IMR-90 (cell line): Measurements from ENCODE around the gene PROK2.

Source experiments
- MAFK ChIP-seq: IDR thresholded peaks from 2 replicates; pipeline ENCODE4 v1.6.1; 2012; ENCODE audit warnings: low read depth, low read length, improper control_type of control experiment
- NFE2L2 ChIP-seq: fragments of 150-350 bp; IDR thresholded peaks from 2 replicates; pipeline ENCODE4 v1.6.1; 2016; ENCODE audit warnings: low read depth, mild to moderate bottlenecking, low read length
- POLR2A ChIP-seq: IDR thresholded peaks from 2 replicates; pipeline ENCODE4 v1.6.1; 2012; ENCODE audit warnings: mild to moderate bottlenecking, low read depth, low read length
- RFX5 ChIP-seq: IDR thresholded peaks from 2 replicates; pipeline ENCODE4 v1.8.0; 2012; ENCODE audit warnings: low read depth, mild to moderate bottlenecking, low read length, moderate library complexity
- TF ChIP-seq, protein P1 (sequence below): conservative IDR thresholded peaks from 2 replicates; pipeline ENCODE4 v1.5.1; 2012; ENCODE audit warnings: mild to moderate bottlenecking, low read depth, low read length, improper control_type of control experiment

DNA sequence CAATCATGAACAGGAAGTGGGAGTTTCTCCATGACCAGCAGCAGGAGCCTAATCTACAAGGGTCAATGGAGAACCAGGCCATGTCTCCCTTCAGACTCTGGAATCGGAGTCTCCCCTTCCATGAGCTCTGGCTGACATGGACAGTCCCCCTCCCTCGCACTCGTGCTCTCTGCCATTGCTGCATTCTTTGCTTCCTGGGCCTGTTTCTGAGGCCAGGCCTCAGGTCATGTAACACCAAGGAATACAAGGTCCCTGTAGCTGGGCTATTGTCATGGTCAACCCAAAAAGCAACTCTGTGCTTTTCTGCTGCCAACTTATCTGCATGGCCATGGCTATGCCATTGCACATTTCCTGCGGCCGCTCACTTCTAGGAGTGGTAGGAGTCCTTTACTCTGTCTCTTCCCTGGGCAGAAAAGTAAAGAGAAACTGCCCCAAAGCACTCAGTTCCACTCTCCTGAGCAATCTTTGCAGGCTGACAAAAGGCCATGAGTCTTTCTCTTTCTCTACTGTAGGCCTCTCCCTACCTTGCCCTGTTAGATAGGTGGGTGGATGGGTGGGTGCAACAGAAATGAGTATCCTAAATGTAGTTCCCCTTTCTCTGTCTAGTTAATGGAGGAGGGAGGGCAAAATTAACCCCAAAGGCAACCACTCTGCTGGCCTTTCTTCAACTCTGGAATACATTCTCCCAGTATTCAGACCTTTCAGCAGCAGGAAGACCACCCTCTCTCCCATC is 40.8 kb upstream of the PROK2 start:
- no peak for TF ChIP-seq NFE2L2
- TF ChIP-seq, protein P1, sequence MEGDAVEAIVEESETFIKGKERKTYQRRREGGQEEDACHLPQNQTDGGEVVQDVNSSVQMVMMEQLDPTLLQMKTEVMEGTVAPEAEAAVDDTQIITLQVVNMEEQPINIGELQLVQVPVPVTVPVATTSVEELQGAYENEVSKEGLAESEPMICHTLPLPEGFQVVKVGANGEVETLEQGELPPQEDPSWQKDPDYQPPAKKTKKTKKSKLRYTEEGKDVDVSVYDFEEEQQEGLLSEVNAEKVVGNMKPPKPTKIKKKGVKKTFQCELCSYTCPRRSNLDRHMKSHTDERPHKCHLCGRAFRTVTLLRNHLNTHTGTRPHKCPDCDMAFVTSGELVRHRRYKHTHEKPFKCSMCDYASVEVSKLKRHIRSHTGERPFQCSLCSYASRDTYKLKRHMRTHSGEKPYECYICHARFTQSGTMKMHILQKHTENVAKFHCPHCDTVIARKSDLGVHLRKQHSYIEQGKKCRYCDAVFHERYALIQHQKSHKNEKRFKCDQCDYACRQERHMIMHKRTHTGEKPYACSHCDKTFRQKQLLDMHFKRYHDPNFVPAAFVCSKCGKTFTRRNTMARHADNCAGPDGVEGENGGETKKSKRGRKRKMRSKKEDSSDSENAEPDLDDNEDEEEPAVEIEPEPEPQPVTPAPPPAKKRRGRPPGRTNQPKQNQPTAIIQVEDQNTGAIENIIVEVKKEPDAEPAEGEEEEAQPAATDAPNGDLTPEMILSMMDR = no peak
- no peak for TF ChIP-seq POLR2A
- no peak for TF ChIP-seq RFX5
- TF ChIP-seq MAFK = no peak
